HepG2 (cell line): ENCODE results near the gene GPR152. TPM values are rescaled to one million over a fixed set of nuclear protein-coding genes. Genes with fewer than 3 reads are reported as not detected.
A peak's percentile ranks its signal among the peaks of the same experiment; 100 is the strongest.

Source experiments
- ATM ChIP-seq: fragments of 450-650 bp; IDR thresholded peaks from 2 replicates; pipeline ENCODE4 v1.7.1; 2017; ENCODE audit warnings: mild to moderate bottlenecking, borderline replicate concordance
- BCL6 ChIP-seq: IDR thresholded peaks from 2 replicates; pipeline ENCODE4 v1.6.1; 2016; ENCODE audit warnings: missing genetic modification reagents, missing compliant biosample characterization
- ELF1 ChIP-seq: sonication (generic); formaldehyde crosslinking; IDR thresholded peaks from 2 replicates; pipeline ENCODE4 v1.4.0; 2020; ENCODE audit warnings: missing genetic modification reagents
- FOXJ3 ChIP-seq: sonication (generic); formaldehyde crosslinking; IDR thresholded peaks from 2 replicates; pipeline ENCODE4 v1.4.0; 2020; ENCODE audit warnings: missing genetic modification reagents, mild to moderate bottlenecking, borderline replicate concordance
- GATA4 ChIP-seq: sonication (generic); IDR thresholded peaks from 2 replicates; pipeline ENCODE4 v1.6.1; 2016; ENCODE audit warnings: antibody characterized with exemption, low read depth, borderline replicate concordance
- GTF3A ChIP-seq: sonication (generic); formaldehyde crosslinking; conservative IDR thresholded peaks from 2 replicates; pipeline ENCODE4 v1.4.0; 2020; ENCODE audit warnings: mild to moderate bottlenecking, missing genetic modification reagents
- NR3C1 ChIP-seq: sonication (generic); formaldehyde crosslinking; IDR thresholded peaks from 2 replicates; pipeline ENCODE4 v1.4.0; 2020; ENCODE audit warnings: missing genetic modification reagents
- POLR2AphosphoS2 ChIP-seq: IDR thresholded peaks from 2 replicates; pipeline ENCODE4 v1.6.1; 2011; ENCODE audit warnings: low read depth, low read length, improper control_type of control experiment
- TBX2 ChIP-seq: sonication (generic); formaldehyde crosslinking; IDR thresholded peaks from 2 replicates; pipeline ENCODE4 v1.5.0; 2020; ENCODE audit warnings: missing genetic modification reagents, mild to moderate bottlenecking, borderline replicate concordance
- TGIF2 ChIP-seq: IDR thresholded peaks from 2 replicates; pipeline ENCODE4 v1.6.1; 2016; ENCODE audit warnings: control low read depth, missing compliant biosample characterization
- ZFP41 ChIP-seq: sonication (generic); formaldehyde crosslinking; IDR thresholded peaks from 2 replicates; pipeline ENCODE4 v1.4.0; 2020; ENCODE audit warnings: mild to moderate bottlenecking, missing genetic modification reagents, borderline replicate concordance
- ZNF143 ChIP-seq: sonication (generic); formaldehyde crosslinking; IDR thresholded peaks from 2 replicates; pipeline ENCODE4 v1.4.0; 2020; ENCODE audit warnings: missing genetic modification reagents
- ZNF496 ChIP-seq: sonication (generic); formaldehyde crosslinking; IDR thresholded peaks from 2 replicates; pipeline ENCODE4 v1.8.1; 2023; ENCODE audit warnings: mild to moderate bottlenecking, moderate library complexity, missing genetic modification reagents; ENCODE audit not compliant: insufficient replicate concordance
- ZNF501 ChIP-seq: sonication (generic); formaldehyde crosslinking; IDR thresholded peaks from 2 replicates; pipeline ENCODE4 v1.5.1; 2020; ENCODE audit warnings: mild to moderate bottlenecking, moderate library complexity, missing genetic modification reagents
- ZNF556 ChIP-seq: sonication (generic); formaldehyde crosslinking; IDR thresholded peaks from 2 replicates; pipeline ENCODE4 v1.4.0; 2020; ENCODE audit warnings: mild to moderate bottlenecking, missing genetic modification reagents, borderline replicate concordance
- ZSCAN31 ChIP-seq: sonication (generic); formaldehyde crosslinking; IDR thresholded peaks from 2 replicates; pipeline ENCODE4 v1.5.0; 2020; ENCODE audit warnings: low read depth, mild to moderate bottlenecking, missing genetic modification reagents
- polyA plus RNA-seq, 8 experiments: library from polyadenylated mRNA; depleted of rRNA in 3 of 8; stranded (reverse) in 7 of 8; unstranded in 1 of 8; fragments of >200 nt; fragmentation: Illumina TruSeq in 4 of 8; extraction: Trizol in 4 of 8; gene quantifications; 2 replicates each; pipeline versions ENCODE4 v1.2.1 to v1.2.3, GENCODE V29; 2011 to 2016; ENCODE audit warnings: low read depth in 4 of 8, missing spikeins in 1 of 8, mixed read lengths in 1 of 8; ENCODE audit not compliant: insufficient read depth in 1 of 8
- total RNA-seq, 5 experiments: library from RNA; depleted of rRNA; stranded (reverse); fragments of >200 nt; fragmentation: Illumina TruSeq; extraction: Trizol; gene quantifications; 2 replicates each; pipeline ENCODE4 v1.2.3, GENCODE V29; 2016; ENCODE audit warnings: low read depth in 1 of 5
- TF ChIP-seq, protein P1 (sequence below): sonication (generic); formaldehyde crosslinking; conservative IDR thresholded peaks from 2 replicates; pipeline ENCODE4 v1.4.0; 2020; ENCODE audit warnings: mild to moderate bottlenecking, missing genetic modification reagents, moderate library complexity
- TF ChIP-seq, protein P2 (sequence below): sonication (generic); formaldehyde crosslinking; IDR thresholded peaks from 2 replicates; pipeline ENCODE4 v1.4.0; 2020; ENCODE audit warnings: missing genetic modification reagents
- TF ChIP-seq, protein P3 (sequence below): IDR thresholded peaks from 2 replicates; pipeline ENCODE4 v1.6.1; 2016; ENCODE audit warnings: low read depth
- TF ChIP-seq, protein P4 (sequence below): sonication (generic); formaldehyde crosslinking; IDR thresholded peaks from 2 replicates; pipeline ENCODE4 v1.5.0; 2020; ENCODE audit warnings: mild to moderate bottlenecking, missing genetic modification reagents
- TF ChIP-seq, protein P5 (sequence below): sonication (generic); formaldehyde crosslinking; IDR thresholded peaks from 2 replicates; pipeline ENCODE4 v1.8.1; 2023; ENCODE audit warnings: mild to moderate bottlenecking, missing genetic modification reagents

GPR152 gene
- total and polyA plus RNA-seq, 2 of the 13 experiments (the other 11 are each of a cell fraction or from before 2014, with no cell fraction given) = not detected

DNA sequence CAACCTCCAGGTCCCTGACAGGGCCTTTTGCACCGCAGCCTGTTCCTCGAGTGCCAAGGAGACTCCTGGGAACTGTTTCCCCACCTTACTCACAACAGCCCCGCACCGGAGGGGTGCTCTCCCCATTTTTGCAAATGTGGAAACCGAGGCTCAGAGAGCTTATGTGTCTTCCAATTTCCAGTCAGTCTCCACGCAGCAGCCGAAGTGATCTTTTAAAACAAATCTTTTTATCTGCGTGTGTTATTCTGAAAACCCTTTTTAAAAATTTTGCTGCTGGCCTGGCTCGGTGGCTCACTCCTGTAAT, 16.9 kb upstream of the GPR152 start (continued):
- TF ChIP-seq, protein P1, sequence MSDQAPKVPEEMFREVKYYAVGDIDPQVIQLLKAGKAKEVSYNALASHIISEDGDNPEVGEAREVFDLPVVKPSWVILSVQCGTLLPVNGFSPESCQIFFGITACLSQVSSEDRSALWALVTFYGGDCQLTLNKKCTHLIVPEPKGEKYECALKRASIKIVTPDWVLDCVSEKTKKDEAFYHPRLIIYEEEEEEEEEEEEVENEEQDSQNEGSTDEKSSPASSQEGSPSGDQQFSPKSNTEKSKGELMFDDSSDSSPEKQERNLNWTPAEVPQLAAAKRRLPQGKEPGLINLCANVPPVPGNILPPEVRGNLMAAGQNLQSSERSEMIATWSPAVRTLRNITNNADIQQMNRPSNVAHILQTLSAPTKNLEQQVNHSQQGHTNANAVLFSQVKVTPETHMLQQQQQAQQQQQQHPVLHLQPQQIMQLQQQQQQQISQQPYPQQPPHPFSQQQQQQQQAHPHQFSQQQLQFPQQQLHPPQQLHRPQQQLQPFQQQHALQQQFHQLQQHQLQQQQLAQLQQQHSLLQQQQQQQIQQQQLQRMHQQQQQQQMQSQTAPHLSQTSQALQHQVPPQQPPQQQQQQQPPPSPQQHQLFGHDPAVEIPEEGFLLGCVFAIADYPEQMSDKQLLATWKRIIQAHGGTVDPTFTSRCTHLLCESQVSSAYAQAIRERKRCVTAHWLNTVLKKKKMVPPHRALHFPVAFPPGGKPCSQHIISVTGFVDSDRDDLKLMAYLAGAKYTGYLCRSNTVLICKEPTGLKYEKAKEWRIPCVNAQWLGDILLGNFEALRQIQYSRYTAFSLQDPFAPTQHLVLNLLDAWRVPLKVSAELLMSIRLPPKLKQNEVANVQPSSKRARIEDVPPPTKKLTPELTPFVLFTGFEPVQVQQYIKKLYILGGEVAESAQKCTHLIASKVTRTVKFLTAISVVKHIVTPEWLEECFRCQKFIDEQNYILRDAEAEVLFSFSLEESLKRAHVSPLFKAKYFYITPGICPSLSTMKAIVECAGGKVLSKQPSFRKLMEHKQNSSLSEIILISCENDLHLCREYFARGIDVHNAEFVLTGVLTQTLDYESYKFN (CRISPR knock-in tag) = peak; percentile 4; the same call in 1 of the 2 replicates
- TF ChIP-seq BCL6 (CRISPR knock-in tag) = 0 out of 2 replicates have a peak, but pooled peaks have one; percentile 6
- TF ChIP-seq, protein P2, sequence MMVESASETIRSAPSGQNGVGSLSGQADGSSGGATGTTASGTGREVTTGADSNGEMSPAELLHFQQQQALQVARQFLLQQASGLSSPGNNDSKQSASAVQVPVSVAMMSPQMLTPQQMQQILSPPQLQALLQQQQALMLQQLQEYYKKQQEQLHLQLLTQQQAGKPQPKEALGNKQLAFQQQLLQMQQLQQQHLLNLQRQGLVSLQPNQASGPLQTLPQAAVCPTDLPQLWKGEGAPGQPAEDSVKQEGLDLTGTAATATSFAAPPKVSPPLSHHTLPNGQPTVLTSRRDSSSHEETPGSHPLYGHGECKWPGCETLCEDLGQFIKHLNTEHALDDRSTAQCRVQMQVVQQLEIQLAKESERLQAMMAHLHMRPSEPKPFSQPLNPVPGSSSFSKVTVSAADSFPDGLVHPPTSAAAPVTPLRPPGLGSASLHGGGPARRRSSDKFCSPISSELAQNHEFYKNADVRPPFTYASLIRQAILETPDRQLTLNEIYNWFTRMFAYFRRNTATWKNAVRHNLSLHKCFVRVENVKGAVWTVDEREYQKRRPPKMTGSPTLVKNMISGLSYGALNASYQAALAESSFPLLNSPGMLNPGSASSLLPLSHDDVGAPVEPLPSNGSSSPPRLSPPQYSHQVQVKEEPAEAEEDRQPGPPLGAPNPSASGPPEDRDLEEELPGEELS (CRISPR knock-in tag) = no peak
- TF ChIP-seq NR3C1 (CRISPR knock-in tag) = no peak
- no peak for TF ChIP-seq ATM
- 0 out of 2 replicates have a peak, but pooled peaks have one; percentile 47 for TF ChIP-seq TBX2
- TF ChIP-seq ZNF496 (CRISPR knock-in tag) = no peak
- no peak for TF ChIP-seq ZNF143 (CRISPR knock-in tag)
- TF ChIP-seq FOXJ3 (CRISPR knock-in tag) = no peak
- TF ChIP-seq, protein P3, sequence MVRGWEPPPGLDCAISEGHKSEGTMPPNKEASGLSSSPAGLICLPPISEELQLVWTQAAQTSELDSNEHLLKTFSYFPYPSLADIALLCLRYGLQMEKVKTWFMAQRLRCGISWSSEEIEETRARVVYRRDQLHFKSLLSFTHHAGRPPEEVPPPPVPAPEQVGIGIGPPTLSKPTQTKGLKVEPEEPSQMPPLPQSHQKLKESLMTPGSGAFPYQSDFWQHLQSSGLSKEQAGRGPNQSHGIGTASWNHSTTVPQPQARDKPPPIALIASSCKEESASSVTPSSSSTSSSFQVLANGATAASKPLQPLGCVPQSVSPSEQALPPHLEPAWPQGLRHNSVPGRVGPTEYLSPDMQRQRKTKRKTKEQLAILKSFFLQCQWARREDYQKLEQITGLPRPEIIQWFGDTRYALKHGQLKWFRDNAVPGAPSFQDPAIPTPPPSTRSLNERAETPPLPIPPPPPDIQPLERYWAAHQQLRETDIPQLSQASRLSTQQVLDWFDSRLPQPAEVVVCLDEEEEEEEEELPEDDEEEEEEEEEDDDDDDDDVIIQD (CRISPR knock-in tag) = 0 out of 2 replicates have a peak, but pooled peaks have one; percentile 3
- TF ChIP-seq GATA4 = 0 out of 2 replicates have a peak, but pooled peaks have one; percentile 11
- TF ChIP-seq TGIF2 = 0 out of 2 replicates have a peak, but pooled peaks have one; percentile 3
- 0 out of 2 replicates have a peak, but pooled peaks have one; percentile 44 for TF ChIP-seq ZSCAN31 (CRISPR knock-in tag)
- TF ChIP-seq ZFP41 (CRISPR knock-in tag) = no peak
- peak; percentile 8; the same call in 1 of the 2 replicates for TF ChIP-seq ZNF501 (CRISPR knock-in tag)
- TF ChIP-seq GTF3A (CRISPR knock-in tag) = no peak
- TF ChIP-seq ZNF556 (CRISPR knock-in tag) = no peak
- TF ChIP-seq, protein P4, sequence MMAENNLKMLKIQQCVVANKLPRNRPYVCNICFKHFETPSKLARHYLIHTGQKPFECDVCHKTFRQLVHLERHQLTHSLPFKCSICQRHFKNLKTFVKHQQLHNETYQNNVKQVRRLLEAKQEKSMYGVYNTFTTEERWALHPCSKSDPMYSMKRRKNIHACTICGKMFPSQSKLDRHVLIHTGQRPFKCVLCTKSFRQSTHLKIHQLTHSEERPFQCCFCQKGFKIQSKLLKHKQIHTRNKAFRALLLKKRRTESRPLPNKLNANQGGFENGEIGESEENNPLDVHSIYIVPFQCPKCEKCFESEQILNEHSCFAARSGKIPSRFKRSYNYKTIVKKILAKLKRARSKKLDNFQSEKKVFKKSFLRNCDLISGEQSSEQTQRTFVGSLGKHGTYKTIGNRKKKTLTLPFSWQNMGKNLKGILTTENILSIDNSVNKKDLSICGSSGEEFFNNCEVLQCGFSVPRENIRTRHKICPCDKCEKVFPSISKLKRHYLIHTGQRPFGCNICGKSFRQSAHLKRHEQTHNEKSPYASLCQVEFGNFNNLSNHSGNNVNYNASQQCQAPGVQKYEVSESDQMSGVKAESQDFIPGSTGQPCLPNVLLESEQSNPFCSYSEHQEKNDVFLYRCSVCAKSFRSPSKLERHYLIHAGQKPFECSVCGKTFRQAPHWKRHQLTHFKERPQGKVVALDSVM = no peak
- TF ChIP-seq ELF1 (CRISPR knock-in tag) = peak; percentile 8; the same call in 1 of the 2 replicates
- TF ChIP-seq, protein P5, sequence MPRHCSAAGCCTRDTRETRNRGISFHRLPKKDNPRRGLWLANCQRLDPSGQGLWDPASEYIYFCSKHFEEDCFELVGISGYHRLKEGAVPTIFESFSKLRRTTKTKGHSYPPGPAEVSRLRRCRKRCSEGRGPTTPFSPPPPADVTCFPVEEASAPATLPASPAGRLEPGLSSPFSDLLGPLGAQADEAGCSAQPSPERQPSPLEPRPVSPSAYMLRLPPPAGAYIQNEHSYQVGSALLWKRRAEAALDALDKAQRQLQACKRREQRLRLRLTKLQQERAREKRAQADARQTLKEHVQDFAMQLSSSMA = no peak
- no peak for TF ChIP-seq POLR2AphosphoS2
